Limb (tissue), 2 donors: Measurements from ENCODE around the gene CD14.
"Not testable (repeated sequence)": the region's sequence is repeated elsewhere in the genome, so short reads cannot be mapped to it uniquely, and the experiment has no call there.

Experiments
- DNase-seq, 2 donors: peaks; one replicate each; pipeline ENCODE4 v3.0.0-alpha.2; 2016; ENCODE audit errors: extremely low spot score in 2 of 2

Gene CD14

DNA sequence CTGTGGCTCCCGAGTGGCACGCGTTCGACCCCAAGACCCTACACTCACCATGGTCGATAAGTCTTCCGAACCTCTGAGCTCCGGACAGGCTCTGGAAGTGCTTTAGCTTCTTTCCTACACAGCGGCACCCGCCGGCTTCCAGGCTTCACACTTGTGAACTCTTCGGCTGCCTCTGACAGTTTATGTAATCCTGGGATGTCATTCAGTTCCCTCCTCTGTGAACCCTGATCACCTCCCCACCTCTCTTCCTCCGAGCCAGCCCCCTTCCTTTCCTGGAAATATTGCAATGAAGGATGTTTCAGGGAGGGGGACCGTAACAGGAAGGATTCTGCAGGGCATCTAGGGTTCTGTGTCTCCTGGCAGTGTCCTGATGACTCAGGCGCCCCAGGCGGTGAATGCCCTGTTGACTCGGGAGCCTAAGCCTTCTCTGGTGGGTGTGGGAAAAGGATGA, at the start of gene CD14:
Gene CD14 (minus strand): TSS at position 155 of the 451 bp plus-strand sequence. CDS start 104 bp downstream, at position 51.
- no peak for DNase-seq

GRCh38 chr5:140678993-140679392, 46.0 kb upstream of the CD14 start:
- no peak for DNase-seq

DNA sequence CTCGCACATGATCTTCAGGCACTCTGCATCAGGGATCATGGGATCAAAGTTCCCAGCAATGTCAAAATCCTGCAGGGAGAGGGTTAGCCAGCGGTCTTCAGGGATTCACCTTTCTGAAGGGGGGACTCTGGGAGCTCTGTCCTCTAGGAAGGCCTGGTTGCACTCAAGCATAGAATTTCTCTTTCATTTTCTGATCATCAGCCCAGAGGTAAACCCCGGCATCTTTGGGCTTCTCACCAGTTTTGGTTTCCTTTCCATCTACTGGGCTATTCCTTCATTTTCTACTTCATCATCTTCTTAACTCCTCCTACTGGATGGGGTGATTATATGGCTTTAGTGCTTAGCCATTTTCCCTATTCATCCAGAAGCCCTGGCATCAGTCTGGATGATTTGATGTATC, 45.0 kb upstream of the CD14 start:
- DNase-seq, result no peak

- no peak for DNase-seq
These were observed 41.7 kb upstream of the CD14 start for GRCh38 chr5:140674629-140675028.

DNA sequence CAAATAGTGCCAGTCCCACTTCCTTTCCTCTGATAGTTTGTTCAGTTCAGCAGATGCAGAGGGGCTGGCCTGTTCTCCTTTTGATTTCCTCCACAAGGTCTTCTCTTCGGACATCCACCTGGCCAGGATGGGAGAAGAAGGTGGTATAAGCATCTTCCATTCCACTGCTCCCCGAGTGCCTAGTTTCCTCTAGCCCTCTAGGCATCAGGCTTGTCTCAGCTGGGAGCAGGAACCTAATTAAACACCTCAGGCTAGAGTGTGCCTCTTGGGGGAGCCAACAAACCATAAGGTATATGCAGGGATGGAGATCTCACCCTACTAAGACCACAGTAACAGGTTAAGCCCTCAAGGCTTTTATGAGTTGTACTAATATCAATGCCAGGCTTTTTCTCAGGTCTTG, 41.2 kb upstream of the CD14 start:
- DNase-seq, result no peak

DNA sequence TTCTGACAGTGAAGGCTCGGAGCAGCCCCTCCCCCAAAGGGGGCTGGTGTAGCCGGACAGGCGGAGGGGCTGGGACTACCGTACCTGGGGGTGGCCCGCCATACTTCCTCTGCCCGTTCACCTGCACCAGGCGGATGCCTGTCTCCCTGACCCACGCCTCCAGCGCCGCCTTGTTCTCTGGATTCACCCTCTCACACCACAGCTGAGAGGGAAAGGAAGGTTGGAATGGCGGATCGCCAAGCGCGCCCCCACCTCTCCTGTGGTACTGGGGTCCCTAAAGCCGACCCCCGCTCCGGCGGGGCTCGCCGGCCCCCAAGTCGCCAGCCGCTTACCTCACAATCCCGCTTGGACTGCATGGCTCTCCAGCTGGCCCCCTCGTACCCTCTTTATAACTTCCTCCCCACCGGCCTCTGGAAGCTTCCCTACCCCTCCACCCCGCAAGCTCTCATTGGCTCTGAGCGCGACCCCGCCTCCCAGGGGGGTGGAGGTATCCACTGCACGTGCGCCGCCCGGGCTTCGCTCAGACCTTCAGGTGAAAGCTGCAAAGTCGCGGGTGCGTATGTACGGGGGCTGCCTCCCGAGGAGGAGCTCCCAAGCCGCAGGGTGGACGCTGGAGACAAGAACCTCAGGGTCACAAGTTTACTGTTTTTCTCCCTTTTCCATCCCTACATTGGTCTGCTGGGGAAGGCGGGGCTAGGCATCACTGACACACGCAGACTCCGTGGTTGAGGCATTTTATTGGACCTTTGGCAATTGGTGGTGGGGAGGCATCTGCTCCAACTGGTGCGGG, 40.4 kb upstream of the CD14 start, which contains the start of gene DND1:
Gene DND1 (minus strand): TSS at position 390 of the 790 bp plus-strand sequence. CDS start 34 bp downstream, at position 356.
- no peak for DNase-seq

GRCh38 chr5:140672455-140673186, 39.6 kb upstream of the CD14 start:
- peak in 1 of 2 donors; percentile 38 for DNase-seq

GRCh38 chr5:140671472-140672125, 38.6 kb upstream of the CD14 start:
- no peak for DNase-seq

- DNase-seq, result not testable (repeated sequence)
These were observed 38.1 kb upstream of the CD14 start for GRCh38 chr5:140671035-140671434.

- DNase-seq, result peak; percentile 91 to 95
These were observed 31.6 kb upstream of the CD14 start, which contains the start of gene WDR55 for GRCh38 chr5:140664359-140665119. Gene WDR55, plus strand, starts transcription at chr5:140664904. Its CDS starts 9 bp downstream, at chr5:140664913.

GRCh38 chr5:140664030-140664358, 31.0 kb upstream of the CD14 start:
- DNase-seq, result no peak

DNA sequence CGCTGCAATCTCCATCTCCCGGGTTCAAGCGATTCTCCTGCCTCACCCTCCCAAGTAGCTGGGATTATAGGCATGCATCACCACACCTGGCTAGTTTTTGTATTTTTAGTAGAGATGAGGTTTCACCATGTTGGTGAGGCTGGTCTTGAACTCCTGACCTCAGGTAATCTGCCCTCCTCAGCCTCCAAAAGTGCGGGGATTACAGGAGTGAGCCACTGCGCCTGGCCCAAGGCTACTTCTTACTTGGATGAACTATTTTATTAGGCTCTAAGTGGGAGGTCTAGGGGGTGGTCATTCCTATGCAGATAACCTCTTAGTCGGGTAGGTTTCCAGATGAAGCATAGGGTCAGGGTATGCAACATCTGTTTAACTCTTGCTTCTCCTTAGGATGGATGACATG, 27.4 kb upstream of the CD14 start:
- not testable (repeated sequence) for DNase-seq

DNA sequence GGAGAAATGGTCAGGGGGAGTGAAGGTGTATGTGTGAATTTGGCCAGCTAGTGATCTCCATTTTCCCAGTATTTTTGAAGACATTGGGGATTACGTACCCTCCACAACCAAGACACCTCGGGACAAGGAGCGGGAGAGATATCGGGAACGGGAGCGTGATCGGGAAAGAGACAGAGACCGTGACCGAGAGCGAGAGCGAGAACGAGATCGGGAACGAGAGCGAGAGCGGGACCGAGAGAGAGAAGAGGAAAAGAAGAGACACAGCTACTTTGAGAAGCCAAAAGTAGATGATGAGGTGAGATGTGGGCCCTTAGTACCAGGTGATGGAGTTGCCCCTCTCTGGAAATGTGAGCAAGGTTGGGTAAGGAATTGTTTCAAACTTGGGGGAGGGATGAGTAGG, 25.9 kb upstream of the CD14 start:
- no peak for DNase-seq

- DNase-seq, result no peak
These were observed 14.1 kb upstream of the CD14 start for GRCh38 chr5:140647042-140647419.

GRCh38 chr5:140642718-140643117, 9.7 kb upstream of the CD14 start:
- no peak for DNase-seq

GRCh38 chr5:140641716-140642115, 8.7 kb upstream of the CD14 start:
- no peak for DNase-seq

GRCh38 chr5:140639148-140639981, 6.4 kb upstream of the CD14 start, which contains the start of gene TMCO6:
Gene TMCO6, plus strand, starts transcription at chr5:140639451. Its CDS starts 77 bp downstream, at chr5:140639528.
- DNase-seq, result peak; percentile 91 to 96

DNA sequence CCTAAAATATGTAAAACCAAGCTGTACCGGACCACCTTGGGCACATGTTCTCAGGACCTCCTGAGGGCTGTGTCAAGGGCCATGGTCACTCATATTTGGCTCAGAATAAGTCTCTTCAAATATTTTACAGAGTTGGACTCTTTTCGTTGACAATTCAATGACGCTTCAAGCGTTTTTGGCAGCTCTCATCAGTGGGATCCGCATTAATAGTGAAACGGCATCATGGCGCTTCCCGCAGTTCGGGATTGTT, 5.8 kb upstream of the CD14 start:
- DNase-seq, result not testable (repeated sequence)

DNA sequence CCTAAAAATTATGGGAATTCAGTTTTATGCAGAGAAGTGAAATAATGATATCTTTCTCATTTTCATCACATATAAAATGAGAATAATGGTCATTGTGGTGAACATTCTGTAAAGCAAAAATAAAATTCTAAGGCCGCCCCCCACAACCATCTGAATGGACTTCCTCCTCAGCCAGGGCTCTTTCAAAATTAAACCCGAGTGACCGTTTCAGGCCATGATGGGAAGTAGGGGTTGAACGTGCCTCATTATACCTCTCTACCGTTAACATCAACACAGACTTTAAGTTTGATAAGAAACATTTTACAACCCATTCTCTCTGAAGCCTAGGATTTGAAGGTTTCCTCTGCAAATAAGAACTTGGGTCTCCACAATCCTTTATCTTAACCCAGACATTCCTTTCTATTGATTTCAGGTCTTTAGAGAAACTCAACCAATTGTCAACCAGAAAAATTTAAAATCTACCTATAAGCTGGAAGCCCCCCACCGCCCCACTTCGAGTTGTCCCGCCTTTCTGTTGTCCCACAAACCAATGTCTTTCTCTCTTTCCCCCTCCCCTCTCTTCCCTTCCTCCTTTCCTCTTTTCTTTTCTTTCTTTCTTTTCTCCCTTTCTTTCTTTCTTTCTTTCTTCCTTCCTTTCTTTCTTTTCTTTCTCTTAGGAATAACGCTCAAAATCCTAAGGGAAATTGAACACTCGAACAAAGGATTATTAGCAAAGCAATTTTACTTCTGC, 4.6 kb upstream of the CD14 start:
- DNase-seq, result no peak
